Neuronal stem cell (in vitro differentiated cells): ENCODE measurements around the gene JOSD2.

Experiments
- DNase-seq: peaks from one replicate; pipeline ENCODE4 v3.0.0-alpha.2; 2013; ENCODE audit warnings: low spot score
- H2AFZ ChIP-seq: one replicate; pipeline ENCODE4 v1.6.1; 2013; ENCODE audit warnings: mild to moderate bottlenecking, low read length, inconsistent platforms
- H2AK5ac ChIP-seq: 2 replicates; pipeline ENCODE4 v1.6.1; 2013; ENCODE audit warnings: low read depth, mild to moderate bottlenecking, inconsistent platforms, low read length, moderate library complexity, mixed read lengths
- H2BK120ac ChIP-seq: 2 replicates; pipeline ENCODE4 v1.6.1; 2013; ENCODE audit warnings: low read depth, mild to moderate bottlenecking, inconsistent platforms, low read length, moderate library complexity, mixed read lengths
- H2BK12ac ChIP-seq: one replicate; pipeline ENCODE4 v1.6.1; 2013; ENCODE audit warnings: low read length, inconsistent platforms
- H2BK15ac ChIP-seq: 2 replicates; pipeline ENCODE4 v1.6.1; 2013; ENCODE audit warnings: mild to moderate bottlenecking, low read length, inconsistent platforms, mixed read lengths
- H2BK5ac ChIP-seq: one replicate; pipeline ENCODE4 v1.6.1; 2013; ENCODE audit warnings: inconsistent platforms, mild to moderate bottlenecking, low read length, moderate library complexity
- H3K14ac ChIP-seq: one replicate; pipeline ENCODE4 v1.6.1; 2013; ENCODE audit warnings: low read length, inconsistent platforms
- H3K18ac ChIP-seq: 2 replicates; pipeline ENCODE4 v1.6.1; 2013; ENCODE audit warnings: low read length, inconsistent platforms
- H3K23ac ChIP-seq: 2 replicates; pipeline ENCODE4 v1.6.1; 2013; ENCODE audit warnings: low read depth, mild to moderate bottlenecking, mixed read lengths, low read length, inconsistent platforms; ENCODE audit not compliant: poor library complexity
- H3K27ac ChIP-seq: replicated peaks from 3 replicates; pipeline ENCODE4 v1.5.1; 2013; ENCODE audit warnings: low read length, inconsistent platforms
- H3K27me3 ChIP-seq, 3 experiments: 2 replicates each; pipeline ENCODE4 v1.6.1; 2013; ENCODE audit warnings: low read length in 3 of 3, mild to moderate bottlenecking in 2 of 3, inconsistent platforms in 1 of 3, low read depth in 1 of 3, mixed read lengths in 1 of 3, moderate library complexity in 1 of 3; ENCODE audit not compliant: control insufficient read depth in 3 of 3, insufficient read depth in 3 of 3
- H3K36me3 ChIP-seq, 2 donors: replicated peaks in 1 of 2; 2 replicates each; pipeline ENCODE4 v1.6.1; 2013; ENCODE audit warnings: low read length in 2 of 2; ENCODE audit not compliant: control insufficient read depth in 2 of 2, insufficient read depth in 2 of 2
- H3K4ac ChIP-seq: 2 replicates; pipeline ENCODE4 v1.6.1; 2013; ENCODE audit warnings: inconsistent platforms, mild to moderate bottlenecking, low read length, moderate library complexity
- H3K4me1 ChIP-seq, 2 donors: 1 replicate in 1 of 2; 2 replicates in 1 of 2; pipeline ENCODE4 v1.6.1; 2013; ENCODE audit warnings: low read length in 2 of 2, low read depth in 1 of 2; ENCODE audit not compliant: control insufficient read depth in 2 of 2, insufficient read depth in 1 of 2
- H3K4me2 ChIP-seq: one replicate; pipeline ENCODE4 v1.6.1; 2013; ENCODE audit warnings: mild to moderate bottlenecking, low read length, inconsistent platforms; ENCODE audit not compliant: insufficient read depth, poor library complexity, severe bottlenecking
- H3K4me3 ChIP-seq, 2 donors: 2 replicates each; pipeline ENCODE4 v1.5.1; 2013; ENCODE audit warnings: low read length in 2 of 2, mild to moderate bottlenecking in 2 of 2, inconsistent platforms in 1 of 2, moderate library complexity in 1 of 2
- H3K79me1 ChIP-seq: one replicate; pipeline ENCODE4 v1.6.1; 2013; ENCODE audit warnings: low read depth, mild to moderate bottlenecking, inconsistent platforms, low read length, moderate library complexity
- H3K9ac ChIP-seq: one replicate; pipeline ENCODE4 v1.6.1; 2013; ENCODE audit warnings: mild to moderate bottlenecking, low read depth, low read length, inconsistent platforms; ENCODE audit not compliant: poor library complexity
- H3K9me3 ChIP-seq, 2 donors: replicated peaks in 1 of 2; 2 replicates each; pipeline versions ENCODE3 to v1.6.1; 2013; ENCODE audit warnings: low read length in 2 of 2, mild to moderate bottlenecking in 2 of 2, inconsistent platforms in 1 of 2, low read depth in 1 of 2, mixed read lengths in 1 of 2, moderate library complexity in 1 of 2; ENCODE audit not compliant: control insufficient read depth in 2 of 2, insufficient read depth in 1 of 2
- H4K8ac ChIP-seq: one replicate; pipeline ENCODE4 v1.6.1; 2013; ENCODE audit warnings: low read depth, mild to moderate bottlenecking, inconsistent platforms, low read length, moderate library complexity
- H4K91ac ChIP-seq: one replicate; pipeline ENCODE4 v1.6.1; 2013; ENCODE audit warnings: low read length, low read depth, mild to moderate bottlenecking, inconsistent platforms; ENCODE audit not compliant: poor library complexity
- WGBS, 2 donors: extraction: QIAGEN DNeasy Blood & Tissue Kit; methylation state at CpG; one replicate each; pipeline ENCODE4 v1.1.7; 2013; ENCODE audit warnings: missing lambda C conversion rate in 2 of 2, mixed read lengths in 1 of 2; ENCODE audit not compliant: insufficient read length in 2 of 2, insufficient replicate concordance in 1 of 2; ENCODE audit errors: extremely low coverage in 2 of 2; 5-methylcytosine and 5-hydroxymethylcytosine counted together

Gene JOSD2

GRCh38 chr19:50481351-50482149 lies 29.4 kb downstream of the JOSD2 start:
- Histone ChIP-seq H3K14ac (no peak overlapping the region), H3K9me3 (peaks cover 14 to 39% of the 10 kb centered on the region in 2 donors), H2AFZ (no peak overlapping the region), H3K18ac (no peak overlapping the region), H3K36me3 (peaks cover 18 to 39% of the 10 kb centered on the region in 2 donors), H3K4me3 (no peak overlapping the region), H4K91ac (no peak overlapping the region), H2BK120ac (no peak overlapping the region), H2BK15ac (no peak overlapping the region), H2AK5ac (no peak overlapping the region), H3K27ac (no peak overlapping the region), H2BK12ac (no peak overlapping the region), H3K23ac (no peak overlapping the region), H3K4ac (no peak overlapping the region), H3K79me1 (peaks cover 5% of the 10 kb centered on the region), H3K4me1 (no peaks in the 10 kb centered on the region), H3K9ac (no peak overlapping the region), H4K8ac (peak overlapping the region; percentile 57), H3K27me3 (peaks cover 0 to 3% (median 0%) of the 10 kb centered on the region in 3 experiments), H3K4me2 (no peak overlapping the region), H2BK5ac (peak overlapping the region; percentile 45)
- no peak for DNase-seq
- no CpG with 5 or more reads among the region's 27 CpGs for WGBS, 2 donors

DNA sequence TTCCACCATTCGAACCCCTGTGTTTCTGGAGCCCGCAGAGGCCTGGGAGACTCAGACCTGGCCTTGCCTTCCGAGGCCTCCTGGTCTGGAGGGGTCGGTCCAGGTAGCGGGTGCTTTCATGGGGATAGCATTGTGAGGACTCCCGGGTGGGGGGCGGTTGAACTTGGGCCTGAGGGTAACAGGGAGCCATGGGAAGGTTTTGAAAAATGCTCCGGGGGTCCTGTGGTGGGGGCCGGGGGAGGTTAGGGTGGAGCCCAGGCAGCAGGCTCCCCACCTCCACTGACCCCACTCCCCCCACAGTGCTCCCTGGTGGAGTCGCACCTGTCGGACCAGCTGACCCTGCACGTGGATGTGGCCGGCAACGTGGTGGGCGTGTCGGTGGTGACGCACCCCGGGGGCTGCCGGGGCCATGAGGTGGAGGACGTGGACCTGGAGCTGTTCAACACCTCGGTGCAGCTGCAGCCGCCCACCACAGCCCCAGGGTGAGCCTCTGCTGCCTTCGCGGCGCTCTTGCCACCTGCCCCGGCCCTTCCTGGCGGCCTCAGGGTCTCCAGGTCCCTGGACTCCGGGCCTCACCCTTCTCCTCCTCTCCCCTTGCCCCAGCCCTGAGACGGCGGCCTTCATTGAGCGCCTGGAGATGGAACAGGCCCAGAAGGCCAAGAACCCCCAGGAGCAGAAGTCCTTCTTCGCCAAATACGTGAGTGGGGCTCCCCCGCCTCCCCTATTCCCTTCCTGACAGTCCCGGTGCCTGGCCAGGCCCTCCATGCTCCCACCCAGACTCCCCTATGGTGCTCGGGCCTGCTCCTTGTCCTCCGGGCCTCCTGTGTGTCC lies 30.5 kb downstream of the JOSD2 start:
- Histone ChIP-seq H3K23ac (no peak overlapping the region), H3K27ac (no peak overlapping the region), H3K14ac (no peak overlapping the region), H2BK12ac (no peak overlapping the region), H3K4ac (no peak overlapping the region), H4K91ac (no peak overlapping the region), H3K4me2 (no peak overlapping the region), H3K27me3 (peaks cover 0 to 13% (median 0%) of the 10 kb centered on the region in 3 experiments), H2BK5ac (peak overlapping the region; percentile 45), H2BK15ac (no peak overlapping the region), H2AFZ (no peak overlapping the region), H3K4me1 (no peaks in the 10 kb centered on the region), H3K4me3 (no peak overlapping the region), H4K8ac (no peak overlapping the region), H2BK120ac (no peak overlapping the region), H3K18ac (peak overlapping the region; percentile 49), H3K79me1 (peaks cover 5% of the 10 kb centered on the region), H3K9me3 (peaks cover 8 to 35% of the 10 kb centered on the region in 2 donors), H2AK5ac (no peak overlapping the region), H3K9ac (no peak overlapping the region), H3K36me3 (peaks cover 18 to 36% of the 10 kb centered on the region in 2 donors)
- no peak for DNase-seq
- WGBS, 2 donors = no CpG with 5 or more reads among the region's 37 CpGs

GRCh38 chr19:50479761-50480251 lies 31.2 kb downstream of the JOSD2 start:
- Histone ChIP-seq H3K27ac (no peak overlapping the region), H3K4me2 (no peak overlapping the region), H4K91ac (no peak overlapping the region), H3K36me3 (peaks cover 18 to 36% of the 10 kb centered on the region in 2 donors), H3K4me3 (no peak overlapping the region), H2BK120ac (no peak overlapping the region), H3K4ac (no peak overlapping the region), H2BK15ac (no peak overlapping the region), H3K9me3 (peaks cover 5 to 31% of the 10 kb centered on the region in 2 donors), H2AK5ac (no peak overlapping the region), H3K14ac (no peak overlapping the region), H3K9ac (no peak overlapping the region), H2BK12ac (no peak overlapping the region), H2BK5ac (no peak overlapping the region), H3K23ac (no peak overlapping the region), H3K79me1 (peaks cover 5% of the 10 kb centered on the region), H3K18ac (no peak overlapping the region), H3K4me1 (no peaks in the 10 kb centered on the region), H4K8ac (no peak overlapping the region), H3K27me3 (peaks cover 0 to 15% (median 0%) of the 10 kb centered on the region in 3 experiments), H2AFZ (no peak overlapping the region)
- no peak for DNase-seq
- no CpG with 5 or more reads among the region's 16 CpGs for WGBS, 2 donors
